Fibroblast of lung (primary cell): ENCODE results near the gene DLGAP4. TPM values are rescaled to one million over a fixed set of nuclear protein-coding genes. Genes with fewer than 3 reads are reported as not detected.
A peak's percentile ranks its signal among the peaks of the same experiment; 100 is the strongest.

ENCODE experiments used
- DNase-seq, 2 donors: peaks; one replicate each; pipeline versions ENCODE4 v3.0.0 to v3.0.0-alpha.2; 2010; ENCODE audit warnings: low read depth in 2 of 2
- H2AFZ ChIP-seq: 2 replicates; pipeline ENCODE4 v1.5.1; 2012; ENCODE audit warnings: low read length, control low read depth, inconsistent platforms
- H3K27ac ChIP-seq: 2 replicates; pipeline ENCODE4 v1.5.1; 2011; ENCODE audit warnings: low read length, control low read depth; ENCODE audit not compliant: insufficient read depth
- H3K27me3 ChIP-seq: 2 replicates; pipeline ENCODE4 v1.5.1; 2011; ENCODE audit warnings: mild to moderate bottlenecking, low read length; ENCODE audit not compliant: control insufficient read depth, insufficient read depth
- H3K36me3 ChIP-seq: 2 replicates; pipeline ENCODE4 v1.5.1; 2011; ENCODE audit warnings: low read length; ENCODE audit not compliant: control insufficient read depth, insufficient read depth
- H3K4me1 ChIP-seq: 2 replicates; pipeline ENCODE4 v1.5.1; 2011; ENCODE audit warnings: low read length; ENCODE audit not compliant: control insufficient read depth, insufficient read depth; ENCODE audit errors: extremely low read depth
- H3K4me2 ChIP-seq: 2 replicates; pipeline ENCODE4 v1.5.1; 2011; ENCODE audit warnings: low read length, control low read depth; ENCODE audit not compliant: insufficient read depth; ENCODE audit errors: extremely low read depth
- H3K4me3 ChIP-seq, 4 experiments: fragments of 200-600 bp in 1 of 4; sonication (generic) in 1 of 4; replicated peaks in 1 of 4; 2 replicates each; pipeline ENCODE4 v1.5.1; 2011 to 2016; ENCODE audit warnings: low read length in 4 of 4, low read depth in 3 of 4, mild to moderate bottlenecking in 3 of 4, control low read depth in 2 of 4, inconsistent platforms in 1 of 4, mixed read lengths in 1 of 4; ENCODE audit not compliant: insufficient read depth in 1 of 4; ENCODE audit errors: control extremely low read depth in 1 of 4
- H3K79me2 ChIP-seq: 2 replicates; pipeline ENCODE4 v1.5.1; 2012; ENCODE audit warnings: mild to moderate bottlenecking, low read length, inconsistent platforms; ENCODE audit not compliant: control insufficient read depth, insufficient read depth
- H3K9ac ChIP-seq: 2 replicates; pipeline ENCODE4 v1.5.1; 2011; ENCODE audit warnings: mild to moderate bottlenecking, low read length, control low read depth; ENCODE audit not compliant: insufficient read depth
- H3K9me3 ChIP-seq: 2 replicates; pipeline ENCODE4 v1.5.1; 2012; ENCODE audit warnings: low read depth, low read length; ENCODE audit not compliant: control insufficient read depth, insufficient read depth
- H4K20me1 ChIP-seq: 2 replicates; pipeline ENCODE4 v1.5.1; 2011; ENCODE audit warnings: low read length; ENCODE audit not compliant: control insufficient read depth, insufficient read depth; ENCODE audit errors: extremely low read depth
- CTCF ChIP-seq, 2 donors: IDR thresholded peaks in 1 of 2; conservative IDR thresholded peaks in 1 of 2; 1 replicate in 1 of 2; 2 replicates in 1 of 2; pipeline ENCODE4 v1.5.1; 2011 to 2012; ENCODE audit warnings: low read length in 2 of 2, control low read depth in 1 of 2, inconsistent platforms in 1 of 2, low read depth in 1 of 2, mild to moderate bottlenecking in 1 of 2
- EZH2 ChIP-seq: IDR thresholded peaks from 2 replicates; pipeline ENCODE4 v1.5.1; 2012; ENCODE audit warnings: low read length, control low read depth, mild to moderate bottlenecking; ENCODE audit errors: missing control alignments
- polyA plus RNA-seq, 2 donors: library from polyadenylated mRNA; depleted of rRNA in 1 of 2; stranded (reverse) in 1 of 2; unstranded in 1 of 2; fragments of >200 nt; gene quantifications; 2 replicates each; pipeline ENCODE4 v1.2.1, GENCODE V29; 2011 to 2012; ENCODE audit warnings: missing spikeins in 1 of 2
- total RNA-seq: library from RNA; depleted of rRNA; stranded (reverse); fragments of >200 nt; gene quantifications from 2 replicates; pipeline ENCODE4 v1.2.1, GENCODE V29; 2014

The DLGAP4 gene
- total and polyA plus RNA-seq, 2 donors (not counting 1 experiment from before 2014, with no cell fraction given) = 25.9 to 26.9 TPM

- DNase-seq = peak; percentile 47 to 54
- Histone ChIP-seq H3K9ac (peak overlapping the region; percentile 84), H3K4me3 (peak overlapping the region; percentile 95 to 99 (median 97)), H4K20me1 (no peaks in the 10 kb centered on the region), H2AFZ (no peak overlapping the region), H3K9me3 (no peaks in the 10 kb centered on the region), H3K4me2 (peak overlapping the region; percentile 97), H3K27ac (peak overlapping the region; percentile 93), H3K36me3 (peaks cover 2% of the 10 kb centered on the region), H3K4me1 (peaks cover 30% of the 10 kb centered on the region), H3K79me2 (peaks cover 52% of the 10 kb centered on the region), H3K27me3 (no peaks in the 10 kb centered on the region)
- TF ChIP-seq CTCF (conservative IDR thresholded peaks at IDR 0.05 in 1 of 2, IDR thresholded peaks at IDR 0.05 in 1 of 2; ENCODE audit: low read depth in 1 of 2, low read length in 2 of 2) (no peak), EZH2 (no peak)
Observed at GRCh38 chr20:36461600-36462439, 155.7 kb downstream of the DLGAP4 start.

- Histone ChIP-seq H4K20me1 (no peaks in the 10 kb centered on the region), H3K27ac (peak overlapping the region; percentile 93), H3K4me1 (peaks cover 36% of the 10 kb centered on the region), H3K9me3 (no peaks in the 10 kb centered on the region), H3K79me2 (peaks cover 60% of the 10 kb centered on the region), H3K4me3 (peak overlapping the region; percentile 95 to 99 (median 97)), H3K9ac (peak overlapping the region; percentile 84), H2AFZ (no peak overlapping the region), H3K4me2 (peak overlapping the region; percentile 97), H3K27me3 (no peaks in the 10 kb centered on the region), H3K36me3 (peaks cover 2% of the 10 kb centered on the region)
- no peak for TF ChIP-seq EZH2
- TF ChIP-seq CTCF (conservative IDR thresholded peaks at IDR 0.05 in 1 of 2, IDR thresholded peaks at IDR 0.05 in 1 of 2; ENCODE audit: low read depth in 1 of 2, low read length in 2 of 2) = no peak
- DNase-seq = peak; percentile 55 to 73
Observed at GRCh38 chr20:36462440-36463211, 156.5 kb downstream of the DLGAP4 start.
